K562 (cell line): ENCODE results near the gene ALG8. TPM values are rescaled to one million over a fixed set of nuclear protein-coding genes. Genes with fewer than 3 reads are reported as not detected.
A peak's percentile ranks its signal among the peaks of the same experiment; 100 is the strongest.

Experiments used
- ATAC-seq: fragments of 200-7000 bp; cut with Tn5 transposase; 3 replicates; pipeline ENCODE4 v1.9.1; 2020; ENCODE audit warnings: moderate library complexity
- BruUV-seq: library from RNA; stranded (reverse); fragments of 400-500 nt; replicated peaks from 2 replicates; lab custom pipeline; 2021; lab: Mats Ljungman, UMichigan
- CTCF ChIA-PET: fragments of 300-600 bp; formaldehyde crosslinking; extraction: SDS; loops from one replicate; lab custom pipeline; 2021; ENCODE audit warnings: low intra/inter-chr PET ratio; lab: Yijun Ruan, JAX
- POLR2A ChIA-PET: fragments of 300-600, 350-650 bp; sonication (Branson Sonifier 250); formaldehyde crosslinking; extraction: SDS; loops from one replicate; lab custom pipeline; 2021; ENCODE audit warnings: antibody characterized with exemption, inconsistent platforms; lab: Yijun Ruan, JAX
- DNase-seq, 4 experiments: peaks; one replicate each; pipeline versions ENCODE4 v3.0.0 to v3.0.0-alpha.2; 2011 to 2018; ENCODE audit warnings: low spot score in 3 of 4, mixed read lengths in 3 of 4; ENCODE audit errors: extremely low read depth in 1 of 4
- FAIRE-seq: peaks from 2 replicates; lab custom pipeline; 2011; peaks lifted over from hg19 to GRCh38; lab: Jason Lieb, UNC
- H2AFZ ChIP-seq: 2 replicates; pipeline ENCODE4 v1.6.0; 2011; ENCODE audit warnings: low read depth, low read length, control low read depth, inconsistent platforms
- H3K27ac ChIP-seq: fragments of 200-600 bp; 3 replicates; pipeline ENCODE4 v1.8.0; 2011; ENCODE audit warnings: low read depth, mild to moderate bottlenecking, control low read depth, inconsistent platforms, low read length, moderate library complexity, mixed read lengths; ENCODE audit errors: extremely low read depth
- H3K27me3 ChIP-seq, 2 experiments: fragments of 300-600 bp in 1 of 2; 2 replicates in 1 of 2; 3 replicates in 1 of 2; pipeline versions ENCODE4 v1.6.0 to v1.8.0; 2011; ENCODE audit warnings: inconsistent platforms in 2 of 2, low read length in 2 of 2, mild to moderate bottlenecking in 1 of 2, mixed read lengths in 1 of 2, moderate library complexity in 1 of 2; ENCODE audit not compliant: control insufficient read depth in 2 of 2, insufficient read depth in 2 of 2
- H3K36me3 ChIP-seq: fragments of 300-600 bp; 3 replicates; pipeline ENCODE4 v1.8.0; 2011; ENCODE audit warnings: mild to moderate bottlenecking, low read length, inconsistent platforms; ENCODE audit not compliant: control insufficient read depth, insufficient read depth
- H3K4me1 ChIP-seq, 2 experiments: fragments of 200-600 bp in 1 of 2; replicated peaks in 1 of 2; 2 replicates in 1 of 2; 3 replicates in 1 of 2; pipeline versions ENCODE4 v1.5.1 to v1.8.0; 2011; ENCODE audit warnings: inconsistent platforms in 2 of 2, low read length in 2 of 2, mild to moderate bottlenecking in 1 of 2, mixed read lengths in 1 of 2, moderate library complexity in 1 of 2; ENCODE audit not compliant: control insufficient read depth in 2 of 2, insufficient read depth in 2 of 2
- H3K4me2 ChIP-seq: 2 replicates; pipeline ENCODE4 v1.6.1; 2011; ENCODE audit warnings: low read length, control low read depth, inconsistent platforms, mixed read lengths; ENCODE audit not compliant: insufficient read depth
- H3K4me3 ChIP-seq: fragments of 200-600 bp; sonication (generic), shearing (Covaris generic); 2 replicates; pipeline ENCODE4 v1.5.1; 2016; ENCODE audit warnings: control low read depth, inconsistent platforms
- H3K79me2 ChIP-seq: fragments of 200-600 bp; 3 replicates; pipeline ENCODE4 v1.8.0; 2011; ENCODE audit warnings: low read length, inconsistent platforms; ENCODE audit not compliant: control insufficient read depth, insufficient read depth
- H3K9ac ChIP-seq, 2 experiments: 2 replicates each; pipeline versions ENCODE4 v1.6.0 to v1.6.1; 2011; ENCODE audit warnings: low read depth in 2 of 2, low read length in 2 of 2, control low read depth in 1 of 2, inconsistent platforms in 1 of 2, mild to moderate bottlenecking in 1 of 2, mixed read lengths in 1 of 2; ENCODE audit not compliant: insufficient read depth in 1 of 2
- H3K9me1 ChIP-seq: one replicate; pipeline ENCODE4 v1.6.0; 2011; ENCODE audit warnings: inconsistent platforms, mild to moderate bottlenecking, low read length, moderate library complexity; ENCODE audit not compliant: control insufficient read depth, insufficient read depth
- H3K9me3 ChIP-seq: replicated peaks from 2 replicates; pipeline ENCODE4 v1.5.1; 2011; ENCODE audit warnings: low read depth, low read length, inconsistent platforms; ENCODE audit not compliant: control insufficient read depth, insufficient read depth
- H4K20me1 ChIP-seq: replicated peaks from 2 replicates; pipeline ENCODE4 v1.6.1; 2011; ENCODE audit warnings: low read length, inconsistent platforms, mixed read lengths; ENCODE audit not compliant: control insufficient read depth, insufficient read depth
- CHCHD3 ChIP-seq: fragments of 250-450 bp; sonication (Bioruptor Pico); IDR thresholded peaks from 2 replicates; pipeline ENCODE4 v2.1.2; 2022; ENCODE audit warnings: mild to moderate bottlenecking
- DMBX1 ChIP-seq: fragments of 250-450 bp; sonication (Bioruptor Pico); IDR thresholded peaks from 2 replicates; pipeline ENCODE4 v1.8.0; 2022; ENCODE audit warnings: inconsistent platforms, mild to moderate bottlenecking, moderate library complexity, borderline replicate concordance
- ERF ChIP-seq: fragments of 450-650 bp; formaldehyde crosslinking; IDR thresholded peaks from 2 replicates; pipeline ENCODE4 v1.4.0; 2020; ENCODE audit warnings: mild to moderate bottlenecking, mixed read lengths
- GATA2 ChIP-seq: sonication (generic); formaldehyde crosslinking; IDR thresholded peaks from 2 replicates; pipeline ENCODE4 v1.4.0; 2020; ENCODE audit warnings: mild to moderate bottlenecking, missing genetic modification reagents
- HEY1 ChIP-seq: fragments of 250-450 bp; sonication (Bioruptor Pico); IDR thresholded peaks from 2 replicates; pipeline ENCODE4 v1.5.0; 2020; ENCODE audit warnings: mild to moderate bottlenecking, moderate library complexity, borderline replicate concordance
- MEIS2 ChIP-seq: fragments of 450-650 bp; IDR thresholded peaks from 2 replicates; pipeline ENCODE4 v1.6.1; 2014; ENCODE audit warnings: mild to moderate bottlenecking; ENCODE audit not compliant: partially characterized antibody
- MXI1 ChIP-seq: IDR thresholded peaks from 2 replicates; pipeline ENCODE4 v1.6.1; 2011; ENCODE audit warnings: low read depth, mild to moderate bottlenecking, improper control_type of control experiment, low read length
- SMARCE1 ChIP-seq: fragments of 450-650 bp; IDR thresholded peaks from 2 replicates; pipeline ENCODE4 v1.7.1; 2016; ENCODE audit warnings: mild to moderate bottlenecking
- TCF3 ChIP-seq: sonication (generic); formaldehyde crosslinking; IDR thresholded peaks from 2 replicates; pipeline ENCODE4 v1.4.0; 2020; ENCODE audit warnings: mild to moderate bottlenecking, missing genetic modification reagents
- TFAM ChIP-seq: fragments of 250-450 bp; sonication (Bioruptor Pico); conservative IDR thresholded peaks from 2 replicates; pipeline ENCODE4 v1.5.0; 2021; ENCODE audit warnings: mild to moderate bottlenecking, moderate library complexity
- ZC3H8 ChIP-seq: fragments of 450-650 bp; IDR thresholded peaks from 2 replicates; pipeline ENCODE4 v1.6.1; 2017
- ZNF165 ChIP-seq: fragments of 250-450 bp; sonication (Bioruptor Pico); IDR thresholded peaks from 2 replicates; pipeline ENCODE4 v1.4.0; 2020; ENCODE audit warnings: borderline replicate concordance
- ZNF778 ChIP-seq: fragments of 450-650 bp; formaldehyde crosslinking; IDR thresholded peaks from 2 replicates; pipeline ENCODE4 v1.4.0; 2020; ENCODE audit warnings: mild to moderate bottlenecking, moderate library complexity
- WGBS: fragments of 100-300 bp; shearing (Covaris generic); methylation state at CpG from one replicate; pipeline ENCODE4 v1.1.6; 2016; ENCODE audit warnings: low coverage, mixed read lengths; ENCODE audit not compliant: insufficient coverage; ENCODE audit errors: missing lambda C conversion rate; 5-methylcytosine and 5-hydroxymethylcytosine counted together
- in situ Hi-C: fragments of 300-500 bp; cut with MboI; formaldehyde crosslinking; loops from 4 replicates; pipeline ENCODE4 v1.15.0; 2018; ENCODE audit warnings: inconsistent platforms, mixed read lengths
- intact Hi-C: fragments of 100-400 bp; cut with micrococcal nuclease; formaldehyde crosslinking; loops from 2 replicates; pipeline ENCODE4 v1.14.2; 2022
- polyA plus RNA-seq, 8 experiments: library from polyadenylated mRNA; depleted of rRNA in 4 of 8; stranded (reverse) in 5 of 8; unstranded in 3 of 8; fragments of >200 nt; fragmentation: Nextera tagmentation in 2 of 8; fragmentation: Illumina TruSeq in 1 of 8; extraction: Ambion mirVana in 2 of 8; extraction: Trizol in 1 of 8; gene quantifications; 2 replicates each; pipeline versions ENCODE4 v1.2.1 to v1.2.3, GENCODE V29; 2011 to 2014; ENCODE audit warnings: inconsistent platforms in 1 of 8, missing spikeins in 1 of 8
- total RNA-seq, 7 experiments: library from RNA; depleted of rRNA in 6 of 7; stranded (reverse); fragments of >200 nt in 6 of 7; fragmentation: Illumina TruSeq in 2 of 7; extraction: Trizol in 2 of 7; gene quantifications; 2 replicates each; pipeline versions ENCODE4 v1.2.1 to v1.2.3, GENCODE V29; 2011 to 2021; ENCODE audit warnings: low replicate concordance in 1 of 7
- TF ChIP-seq, protein P1 (sequence below): sonication (generic); formaldehyde crosslinking; IDR thresholded peaks from 2 replicates; pipeline ENCODE4 v1.9.0; 2022; ENCODE audit warnings: mild to moderate bottlenecking, missing genetic modification reagents
- TF ChIP-seq, protein P2 (sequence below): fragments of 450-650 bp; IDR thresholded peaks from 2 replicates; pipeline ENCODE4 v1.6.1; 2018; ENCODE audit not compliant: partially characterized antibody
- TF ChIP-seq, protein P3 (sequence below): fragments of 250-450 bp; sonication (Bioruptor Pico); IDR thresholded peaks from 2 replicates; pipeline ENCODE4 v1.5.1; 2021; ENCODE audit warnings: mild to moderate bottlenecking

Gene ALG8
- total and polyA plus RNA-seq, 9 of the 15 experiments (the other 6 are each of a cell fraction or from before 2014, with no cell fraction given), result 59.3 to 189 (median 106) TPM

DNA sequence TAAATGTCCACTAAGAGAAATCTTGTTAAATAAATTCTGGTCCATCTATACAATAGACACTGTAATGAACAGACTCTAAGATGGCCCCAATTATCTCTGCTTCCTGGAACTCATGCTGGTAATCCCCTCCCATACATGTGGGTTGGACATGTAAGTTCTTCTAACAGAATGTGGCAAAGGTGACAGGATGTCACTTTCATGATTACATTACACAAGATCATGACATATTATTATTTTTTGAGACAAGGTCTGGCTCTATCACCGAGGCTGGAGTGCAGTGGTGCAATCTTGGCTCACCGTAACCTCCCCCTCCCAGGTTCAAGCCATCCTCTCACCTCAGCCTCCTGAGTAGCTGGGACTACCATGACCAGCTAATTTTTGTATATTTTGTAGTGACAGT is 45.2 kb downstream of the ALG8 start:
- CTCF ChIA-PET, result no interaction called here
- Histone ChIP-seq H3K79me2 (no peaks in the 10 kb centered on the region), H3K36me3 (peaks cover 17% of the 10 kb centered on the region; the same call in 2 of the 3 replicates), H3K27me3 (no peaks in the 10 kb centered on the region), H3K4me1 (peaks cover 4 to 9% of the 10 kb centered on the region in 2 experiments; a peak in 4 of 5 replicates), H4K20me1 (no peaks in the 10 kb centered on the region), H2AFZ (0 out of 2 replicates have a peak overlapping the region, but pooled peaks have one; percentile 4), H3K9ac (no peak overlapping the region; a peak in 1 of 4 replicates), H3K9me3 (no peaks in the 10 kb centered on the region), H3K27ac (no peak overlapping the region), H3K4me3 (no peak overlapping the region), H3K4me2 (no peak overlapping the region; the same call in 1 of the 2 replicates), H3K9me1 (no peaks in the 10 kb centered on the region)
- POLR2A ChIA-PET, result interaction anchor here (1.3 kb wide), 1 partner anchor 14 kb away, joined by 8 read pairs; no protein-coding TSS in a partner anchor
- ATAC-seq (peak; percentile 74), FAIRE-seq (no peak), DNase-seq (no peak)
- 70% methylated on average over 2 of the region's 2 CpGs for WGBS
- intact Hi-C loops, result no loop called here
- no TSS peak for BruUV-seq
- in situ Hi-C loops, result no loop called here
- TF ChIP-seq TFAM (CRISPR knock-in tag) (no peak), DMBX1 (CRISPR knock-in tag) (no peak), TCF3 (CRISPR knock-in tag) (peak; percentile 16; the same call in 1 of the 2 replicates), GATA2 (CRISPR knock-in tag) (no peak), MXI1 (no peak), ZNF778 (CRISPR knock-in tag) (no peak), ERF (no peak), ZNF165 (no peak), SMARCE1 (no peak), MEIS2 (peak; percentile 35), CHCHD3 (CRISPR knock-in tag) (no peak), HEY1 (CRISPR knock-in tag) (no peak), ZC3H8 (no peak)
- TF ChIP-seq, protein P1, sequence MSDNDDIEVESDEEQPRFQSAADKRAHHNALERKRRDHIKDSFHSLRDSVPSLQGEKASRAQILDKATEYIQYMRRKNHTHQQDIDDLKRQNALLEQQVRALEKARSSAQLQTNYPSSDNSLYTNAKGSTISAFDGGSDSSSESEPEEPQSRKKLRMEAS (CRISPR knock-in tag), result peak; percentile 13; the same call in 1 of the 2 replicates
- TF ChIP-seq, protein P2, sequence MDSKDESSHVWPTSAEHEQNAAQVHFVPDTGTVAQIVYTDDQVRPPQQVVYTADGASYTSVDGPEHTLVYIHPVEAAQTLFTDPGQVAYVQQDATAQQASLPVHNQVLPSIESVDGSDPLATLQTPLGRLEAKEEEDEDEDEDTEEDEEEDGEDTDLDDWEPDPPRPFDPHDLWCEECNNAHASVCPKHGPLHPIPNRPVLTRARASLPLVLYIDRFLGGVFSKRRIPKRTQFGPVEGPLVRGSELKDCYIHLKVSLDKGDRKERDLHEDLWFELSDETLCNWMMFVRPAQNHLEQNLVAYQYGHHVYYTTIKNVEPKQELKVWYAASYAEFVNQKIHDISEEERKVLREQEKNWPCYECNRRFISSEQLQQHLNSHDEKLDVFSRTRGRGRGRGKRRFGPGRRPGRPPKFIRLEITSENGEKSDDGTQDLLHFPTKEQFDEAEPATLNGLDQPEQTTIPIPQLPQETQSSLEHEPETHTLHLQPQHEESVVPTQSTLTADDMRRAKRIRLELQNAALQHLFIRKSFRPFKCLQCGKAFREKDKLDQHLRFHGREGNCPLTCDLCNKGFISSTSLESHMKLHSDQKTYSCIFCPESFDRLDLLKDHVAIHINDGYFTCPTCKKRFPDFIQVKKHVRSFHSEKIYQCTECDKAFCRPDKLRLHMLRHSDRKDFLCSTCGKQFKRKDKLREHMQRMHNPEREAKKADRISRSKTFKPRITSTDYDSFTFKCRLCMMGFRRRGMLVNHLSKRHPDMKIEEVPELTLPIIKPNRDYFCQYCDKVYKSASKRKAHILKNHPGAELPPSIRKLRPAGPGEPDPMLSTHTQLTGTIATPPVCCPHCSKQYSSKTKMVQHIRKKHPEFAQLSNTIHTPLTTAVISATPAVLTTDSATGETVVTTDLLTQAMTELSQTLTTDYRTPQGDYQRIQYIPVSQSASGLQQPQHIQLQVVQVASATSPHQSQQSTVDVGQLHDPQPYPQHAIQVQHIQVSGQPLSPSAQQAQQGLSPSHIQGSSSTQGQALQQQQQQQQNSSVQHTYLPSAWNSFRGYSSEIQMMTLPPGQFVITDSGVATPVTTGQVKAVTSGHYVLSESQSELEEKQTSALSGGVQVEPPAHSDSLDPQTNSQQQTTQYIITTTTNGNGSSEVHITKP, result peak; percentile 23
- TF ChIP-seq, protein P3, sequence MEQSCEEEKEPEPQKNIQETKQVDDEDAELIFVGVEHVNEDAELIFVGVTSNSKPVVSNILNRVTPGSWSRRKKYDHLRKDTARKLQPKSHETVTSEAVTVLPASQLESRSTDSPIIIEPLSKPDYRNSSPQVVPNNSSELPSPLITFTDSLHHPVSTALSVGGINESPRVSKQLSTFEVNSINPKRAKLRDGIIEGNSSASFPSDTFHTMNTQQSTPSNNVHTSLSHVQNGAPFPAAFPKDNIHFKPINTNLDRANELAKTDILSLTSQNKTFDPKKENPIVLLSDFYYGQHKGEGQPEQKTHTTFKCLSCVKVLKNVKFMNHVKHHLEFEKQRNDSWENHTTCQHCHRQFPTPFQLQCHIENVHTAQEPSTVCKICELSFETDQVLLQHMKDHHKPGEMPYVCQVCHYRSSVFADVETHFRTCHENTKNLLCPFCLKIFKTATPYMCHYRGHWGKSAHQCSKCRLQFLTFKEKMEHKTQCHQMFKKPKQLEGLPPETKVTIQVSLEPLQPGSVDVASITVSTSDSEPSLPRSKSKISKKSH (CRISPR knock-in tag), result no peak
